GM23338 (cell line): ENCODE measurements around the gene ZNF469. TPM values are rescaled to one million over a fixed set of nuclear protein-coding genes. Genes with fewer than 3 reads are reported as not detected.

Source experiments
- ATAC-seq: fragments of 200-7000 bp; cut with Tn5 transposase; 3 replicates; pipeline ENCODE4 v1.9.1; 2020
- DNase-seq: peaks from one replicate; pipeline ENCODE4 v3.0.0-alpha.2; 2015; ENCODE audit warnings: low spot score
- H2AFZ ChIP-seq: fragments of 200-600 bp; sonication (generic); 2 replicates; pipeline ENCODE4 v1.8.0; 2016; ENCODE audit warnings: antibody characterized with exemption, mild to moderate bottlenecking, moderate library complexity
- H3F3A ChIP-seq: fragments of 200-600 bp; sonication (generic); replicated peaks from 2 replicates; pipeline ENCODE4 v1.8.0; 2017; ENCODE audit warnings: antibody characterized with exemption, mixed run types, low read depth
- H3K27ac ChIP-seq: fragments of 200-600 bp; sonication (generic); 2 replicates; pipeline ENCODE4 v1.6.1; 2016; ENCODE audit warnings: low read depth
- H3K27me3 ChIP-seq: fragments of 200-600 bp; sonication (generic); 2 replicates; pipeline ENCODE4 v1.8.0; 2016; ENCODE audit warnings: mild to moderate bottlenecking, mixed run types, moderate library complexity; ENCODE audit not compliant: insufficient read depth
- H3K36me3 ChIP-seq: fragments of 200-600 bp; sonication (generic); 2 replicates; pipeline ENCODE4 v1.8.0; 2016; ENCODE audit warnings: mild to moderate bottlenecking; ENCODE audit not compliant: insufficient read depth
- H3K4me1 ChIP-seq: fragments of 200-600 bp; sonication (generic); 2 replicates; pipeline ENCODE4 v1.8.0; 2016; ENCODE audit warnings: mild to moderate bottlenecking, moderate library complexity; ENCODE audit not compliant: insufficient read depth
- H3K4me2 ChIP-seq: fragments of 200-600 bp; sonication (generic); 2 replicates; pipeline ENCODE4 v1.7.1; 2017; ENCODE audit warnings: mixed run types
- H3K4me3 ChIP-seq: fragments of 200-600 bp; sonication (generic); 2 replicates; pipeline ENCODE4 v1.6.1; 2016; ENCODE audit warnings: mixed run types
- H3K79me2 ChIP-seq: fragments of 200-600 bp; sonication (generic); replicated peaks from 2 replicates; pipeline ENCODE4 v1.8.0; 2017; ENCODE audit warnings: mild to moderate bottlenecking; ENCODE audit not compliant: insufficient read depth
- H3K9me2 ChIP-seq: fragments of 200-600 bp; sonication (generic); 2 replicates; pipeline ENCODE4 v1.8.0; 2017; ENCODE audit not compliant: insufficient read depth
- H4K20me1 ChIP-seq: fragments of 200-600 bp; sonication (generic); replicated peaks from 2 replicates; pipeline ENCODE4 v1.8.0; 2017; ENCODE audit warnings: mild to moderate bottlenecking; ENCODE audit not compliant: insufficient read depth
- H3K27ac Mint-ChIP-seq: 2 replicates; pipeline ENCODE4 v1.8.0; 2020; ENCODE audit warnings: inconsistent platforms, mild to moderate bottlenecking, moderate library complexity, mixed read lengths
- H3K27me3 Mint-ChIP-seq: 3 replicates; pipeline ENCODE4 v1.8.0; 2022; ENCODE audit warnings: low read depth, mild to moderate bottlenecking, moderate library complexity, mixed read lengths, inconsistent platforms; ENCODE audit not compliant: insufficient read depth, poor library complexity
- H3K36me3 Mint-ChIP-seq: 3 replicates; pipeline ENCODE4 v1.8.0; 2021; ENCODE audit warnings: low read depth, mild to moderate bottlenecking, inconsistent platforms, moderate library complexity, mixed read lengths
- H3K4me1 Mint-ChIP-seq: 3 replicates; pipeline ENCODE4 v1.8.0; 2020; ENCODE audit warnings: mild to moderate bottlenecking, inconsistent platforms, mixed read lengths
- H3K4me3 Mint-ChIP-seq: 3 replicates; pipeline ENCODE4 v1.8.0; 2021; ENCODE audit warnings: moderate library complexity, mild to moderate bottlenecking, inconsistent platforms, mixed read lengths
- H3K9me3 Mint-ChIP-seq: 3 replicates; pipeline ENCODE4 v1.8.0; 2020; ENCODE audit warnings: moderate library complexity, mild to moderate bottlenecking, inconsistent platforms, mixed read lengths
- CREB1 ChIP-seq: fragments of 250-450 bp; sonication (Bioruptor Pico); IDR thresholded peaks from 2 replicates; pipeline ENCODE4 v1.5.0; 2020; ENCODE audit warnings: low read depth, mild to moderate bottlenecking, moderate library complexity
- EZH2 ChIP-seq: fragments of 200-600 bp; sonication (generic); IDR thresholded peaks from one replicate; pipeline ENCODE4 v1.8.0; 2017; ENCODE audit warnings: antibody characterized with exemption, mild to moderate bottlenecking, low read depth; ENCODE audit not compliant: unreplicated experiment
- EZH2phosphoT487 ChIP-seq: fragments of 200-600 bp; sonication (generic); IDR thresholded peaks from one replicate; pipeline ENCODE4 v1.8.1; 2018; ENCODE audit warnings: antibody characterized with exemption; ENCODE audit not compliant: unreplicated experiment
- JUNB ChIP-seq: IDR thresholded peaks from one replicate; pipeline ENCODE4 v1.6.1; 2016; ENCODE audit warnings: antibody characterized with exemption; ENCODE audit not compliant: unreplicated experiment
- NANOG ChIP-seq: IDR thresholded peaks from 2 replicates; pipeline ENCODE4 v1.6.1; 2016; ENCODE audit warnings: antibody characterized with exemption, borderline replicate concordance
- POLR2AphosphoS5 ChIP-seq: IDR thresholded peaks from 2 replicates; pipeline ENCODE4 v1.6.1; 2016; ENCODE audit warnings: antibody characterized with exemption, low read depth
- STAT1 ChIP-seq: IDR thresholded peaks from one replicate; pipeline ENCODE4 v1.6.1; 2016; ENCODE audit warnings: antibody characterized with exemption; ENCODE audit not compliant: unreplicated experiment
- ZNF114 ChIP-seq: fragments of 250-450 bp; sonication (Bioruptor Pico); IDR thresholded peaks from 2 replicates; pipeline ENCODE4 v1.5.0; 2020; ENCODE audit warnings: mild to moderate bottlenecking, moderate library complexity
- ZNF331 ChIP-seq: fragments of 250-450 bp; sonication (Bioruptor Pico); IDR thresholded peaks from 2 replicates; pipeline ENCODE4 v1.5.0; 2020; ENCODE audit warnings: low read depth, mild to moderate bottlenecking, moderate library complexity
- polyA plus RNA-seq: library from polyadenylated mRNA; unstranded; fragments of >200 nt; fragmentation: Nextera tagmentation; extraction: Ambion mirVana; gene quantifications from 2 replicates; pipeline ENCODE4 v1.2.1, GENCODE V29; 2016
- total RNA-seq: library from RNA; depleted of rRNA; stranded (reverse); fragments of >200 nt; shearing (Covaris generic); gene quantifications from 2 replicates; pipeline ENCODE4 v1.2.3, GENCODE V29; 2014
- TF ChIP-seq, protein P1 (sequence below), 2 experiments: fragments of 200-600 bp in 1 of 2; sonication (generic) in 1 of 2; conservative IDR thresholded peaks; 2 replicates each; pipeline versions ENCODE4 v1.5.1 to v1.6.1; 2016 to 2017; ENCODE audit warnings: antibody characterized with exemption in 2 of 2, low read depth in 2 of 2, mild to moderate bottlenecking in 2 of 2, moderate library complexity in 1 of 2
- TF ChIP-seq, protein P2 (sequence below): fragments of 250-450 bp; sonication (Bioruptor Pico); IDR thresholded peaks from 2 replicates; pipeline ENCODE4 v1.5.0; 2020; ENCODE audit warnings: mild to moderate bottlenecking, moderate library complexity
- TF ChIP-seq, protein P3 (sequence below): IDR thresholded peaks from one replicate; pipeline ENCODE4 v1.6.1; 2018; ENCODE audit warnings: antibody characterized with exemption; ENCODE audit not compliant: unreplicated experiment
- TF ChIP-seq, protein P4 (sequence below): IDR thresholded peaks from 2 replicates; pipeline ENCODE4 v1.6.1; 2016; ENCODE audit warnings: antibody characterized with exemption

ZNF469 gene
- total and polyA plus RNA-seq, 2 experiments from 2014 or later: 0.23 to 1.9 TPM

DNA sequence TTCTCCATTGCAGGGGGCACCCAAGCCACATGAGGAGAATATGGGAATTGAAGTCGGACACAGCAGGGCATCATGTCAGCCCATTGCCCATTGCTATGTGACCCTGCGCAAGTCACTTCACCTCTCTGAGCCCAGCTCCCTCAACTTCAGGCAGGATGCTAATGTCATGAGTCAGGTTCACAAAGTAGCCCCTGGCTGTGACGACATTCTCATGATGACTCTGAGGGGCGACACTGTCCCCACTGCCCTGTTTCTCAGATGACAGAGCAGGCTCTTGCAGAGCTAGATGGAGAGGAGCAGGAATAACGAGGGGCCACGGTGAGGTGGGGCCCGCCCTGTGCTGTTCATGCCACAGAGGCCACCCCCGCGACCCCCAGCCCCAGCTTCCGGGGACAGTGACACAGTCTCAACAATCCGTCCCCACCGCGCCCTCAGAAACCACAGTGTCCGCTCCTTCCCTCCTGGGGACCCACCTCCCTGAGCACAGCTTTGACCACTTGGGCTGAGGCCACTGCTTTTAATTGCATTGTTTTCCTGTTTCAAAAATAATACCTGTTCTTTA lies 13.2 kb upstream of the ZNF469 start:
- DNase-seq: no peak
- Histone ChIP-seq H4K20me1 (no peaks in the 10 kb centered on the region), H3K79me2 (no peaks in the 10 kb centered on the region), H2AFZ (no peak overlapping the region), H3K27me3 (no peaks in the 10 kb centered on the region), H3K4me1 (no peaks in the 10 kb centered on the region), H3K4me2 (no peak overlapping the region), H3K9me2 (peaks cover 8% of the 10 kb centered on the region; the same call in 1 of the 2 replicates), H3K36me3 (no peaks in the 10 kb centered on the region), H3K27ac (no peak overlapping the region), H3K4me3 (no peak overlapping the region), H3F3A (no peaks in the 10 kb centered on the region)
- Mint-ChIP-seq H3K27me3 (no peaks in the 10 kb centered on the region), H3K36me3 (no peaks in the 10 kb centered on the region), H3K27ac (no peak overlapping the region), H3K4me3 (no peak overlapping the region), H3K9me3 (peaks cover 2% of the 10 kb centered on the region; the same call in 2 of the 3 replicates), H3K4me1 (no peaks in the 10 kb centered on the region; the same call in 2 of the 3 replicates)
- TF ChIP-seq ZNF331 (CRISPR knock-in tag) (no peak), CREB1 (CRISPR knock-in tag) (no peak), JUNB (no peak), STAT1 (no peak), ZNF114 (CRISPR knock-in tag) (no peak), EZH2 (no peak), EZH2phosphoT487 (no peak), NANOG (no peak), POLR2AphosphoS5 (no peak)
- TF ChIP-seq, protein P1, sequence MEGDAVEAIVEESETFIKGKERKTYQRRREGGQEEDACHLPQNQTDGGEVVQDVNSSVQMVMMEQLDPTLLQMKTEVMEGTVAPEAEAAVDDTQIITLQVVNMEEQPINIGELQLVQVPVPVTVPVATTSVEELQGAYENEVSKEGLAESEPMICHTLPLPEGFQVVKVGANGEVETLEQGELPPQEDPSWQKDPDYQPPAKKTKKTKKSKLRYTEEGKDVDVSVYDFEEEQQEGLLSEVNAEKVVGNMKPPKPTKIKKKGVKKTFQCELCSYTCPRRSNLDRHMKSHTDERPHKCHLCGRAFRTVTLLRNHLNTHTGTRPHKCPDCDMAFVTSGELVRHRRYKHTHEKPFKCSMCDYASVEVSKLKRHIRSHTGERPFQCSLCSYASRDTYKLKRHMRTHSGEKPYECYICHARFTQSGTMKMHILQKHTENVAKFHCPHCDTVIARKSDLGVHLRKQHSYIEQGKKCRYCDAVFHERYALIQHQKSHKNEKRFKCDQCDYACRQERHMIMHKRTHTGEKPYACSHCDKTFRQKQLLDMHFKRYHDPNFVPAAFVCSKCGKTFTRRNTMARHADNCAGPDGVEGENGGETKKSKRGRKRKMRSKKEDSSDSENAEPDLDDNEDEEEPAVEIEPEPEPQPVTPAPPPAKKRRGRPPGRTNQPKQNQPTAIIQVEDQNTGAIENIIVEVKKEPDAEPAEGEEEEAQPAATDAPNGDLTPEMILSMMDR (conservative IDR thresholded peaks at IDR 0.05; ENCODE audit: low read depth in 2 of 2): no peak
- TF ChIP-seq, protein P2, sequence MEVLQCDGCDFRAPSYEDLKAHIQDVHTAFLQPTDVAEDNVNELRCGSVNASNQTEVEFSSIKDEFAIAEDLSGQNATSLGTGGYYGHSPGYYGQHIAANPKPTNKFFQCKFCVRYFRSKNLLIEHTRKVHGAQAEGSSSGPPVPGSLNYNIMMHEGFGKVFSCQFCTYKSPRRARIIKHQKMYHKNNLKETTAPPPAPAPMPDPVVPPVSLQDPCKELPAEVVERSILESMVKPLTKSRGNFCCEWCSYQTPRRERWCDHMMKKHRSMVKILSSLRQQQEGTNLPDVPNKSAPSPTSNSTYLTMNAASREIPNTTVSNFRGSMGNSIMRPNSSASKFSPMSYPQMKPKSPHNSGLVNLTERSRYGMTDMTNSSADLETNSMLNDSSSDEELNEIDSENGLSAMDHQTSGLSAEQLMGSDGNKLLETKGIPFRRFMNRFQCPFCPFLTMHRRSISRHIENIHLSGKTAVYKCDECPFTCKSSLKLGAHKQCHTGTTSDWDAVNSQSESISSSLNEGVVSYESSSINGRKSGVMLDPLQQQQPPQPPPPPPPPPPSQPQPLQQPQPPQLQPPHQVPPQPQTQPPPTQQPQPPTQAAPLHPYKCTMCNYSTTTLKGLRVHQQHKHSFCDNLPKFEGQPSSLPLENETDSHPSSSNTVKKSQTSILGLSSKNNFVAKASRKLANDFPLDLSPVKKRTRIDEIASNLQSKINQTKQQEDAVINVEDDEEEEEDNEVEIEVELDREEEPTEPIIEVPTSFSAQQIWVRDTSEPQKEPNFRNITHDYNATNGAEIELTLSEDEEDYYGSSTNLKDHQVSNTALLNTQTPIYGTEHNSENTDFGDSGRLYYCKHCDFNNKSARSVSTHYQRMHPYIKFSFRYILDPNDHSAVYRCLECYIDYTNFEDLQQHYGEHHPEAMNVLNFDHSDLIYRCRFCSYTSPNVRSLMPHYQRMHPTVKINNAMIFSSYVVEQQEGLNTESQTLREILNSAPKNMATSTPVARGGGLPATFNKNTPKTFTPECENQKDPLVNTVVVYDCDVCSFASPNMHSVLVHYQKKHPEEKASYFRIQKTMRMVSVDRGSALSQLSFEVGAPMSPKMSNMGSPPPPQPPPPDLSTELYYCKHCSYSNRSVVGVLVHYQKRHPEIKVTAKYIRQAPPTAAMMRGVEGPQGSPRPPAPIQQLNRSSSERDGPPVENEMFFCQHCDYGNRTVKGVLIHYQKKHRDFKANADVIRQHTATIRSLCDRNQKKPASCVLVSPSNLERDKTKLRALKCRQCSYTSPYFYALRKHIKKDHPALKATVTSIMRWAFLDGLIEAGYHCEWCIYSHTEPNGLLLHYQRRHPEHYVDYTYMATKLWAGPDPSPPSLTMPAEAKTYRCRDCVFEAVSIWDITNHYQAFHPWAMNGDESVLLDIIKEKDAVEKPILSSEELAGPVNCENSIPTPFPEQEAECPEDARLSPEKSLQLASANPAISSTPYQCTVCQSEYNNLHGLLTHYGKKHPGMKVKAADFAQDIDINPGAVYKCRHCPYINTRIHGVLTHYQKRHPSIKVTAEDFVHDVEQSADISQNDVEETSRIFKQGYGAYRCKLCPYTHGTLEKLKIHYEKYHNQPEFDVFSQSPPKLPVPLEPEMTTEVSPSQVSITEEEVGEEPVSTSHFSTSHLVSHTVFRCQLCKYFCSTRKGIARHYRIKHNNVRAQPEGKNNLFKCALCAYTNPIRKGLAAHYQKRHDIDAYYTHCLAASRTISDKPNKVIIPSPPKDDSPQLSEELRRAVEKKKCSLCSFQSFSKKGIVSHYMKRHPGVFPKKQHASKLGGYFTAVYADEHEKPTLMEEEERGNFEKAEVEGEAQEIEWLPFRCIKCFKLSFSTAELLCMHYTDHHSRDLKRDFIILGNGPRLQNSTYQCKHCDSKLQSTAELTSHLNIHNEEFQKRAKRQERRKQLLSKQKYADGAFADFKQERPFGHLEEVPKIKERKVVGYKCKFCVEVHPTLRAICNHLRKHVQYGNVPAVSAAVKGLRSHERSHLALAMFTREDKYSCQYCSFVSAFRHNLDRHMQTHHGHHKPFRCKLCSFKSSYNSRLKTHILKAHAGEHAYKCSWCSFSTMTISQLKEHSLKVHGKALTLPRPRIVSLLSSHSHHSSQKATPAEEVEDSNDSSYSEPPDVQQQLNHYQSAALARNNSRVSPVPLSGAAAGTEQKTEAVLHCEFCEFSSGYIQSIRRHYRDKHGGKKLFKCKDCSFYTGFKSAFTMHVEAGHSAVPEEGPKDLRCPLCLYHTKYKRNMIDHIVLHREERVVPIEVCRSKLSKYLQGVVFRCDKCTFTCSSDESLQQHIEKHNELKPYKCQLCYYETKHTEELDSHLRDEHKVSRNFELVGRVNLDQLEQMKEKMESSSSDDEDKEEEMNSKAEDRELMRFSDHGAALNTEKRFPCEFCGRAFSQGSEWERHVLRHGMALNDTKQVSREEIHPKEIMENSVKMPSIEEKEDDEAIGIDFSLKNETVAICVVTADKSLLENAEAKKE (CRISPR knock-in tag): no peak
- TF ChIP-seq, protein P3, sequence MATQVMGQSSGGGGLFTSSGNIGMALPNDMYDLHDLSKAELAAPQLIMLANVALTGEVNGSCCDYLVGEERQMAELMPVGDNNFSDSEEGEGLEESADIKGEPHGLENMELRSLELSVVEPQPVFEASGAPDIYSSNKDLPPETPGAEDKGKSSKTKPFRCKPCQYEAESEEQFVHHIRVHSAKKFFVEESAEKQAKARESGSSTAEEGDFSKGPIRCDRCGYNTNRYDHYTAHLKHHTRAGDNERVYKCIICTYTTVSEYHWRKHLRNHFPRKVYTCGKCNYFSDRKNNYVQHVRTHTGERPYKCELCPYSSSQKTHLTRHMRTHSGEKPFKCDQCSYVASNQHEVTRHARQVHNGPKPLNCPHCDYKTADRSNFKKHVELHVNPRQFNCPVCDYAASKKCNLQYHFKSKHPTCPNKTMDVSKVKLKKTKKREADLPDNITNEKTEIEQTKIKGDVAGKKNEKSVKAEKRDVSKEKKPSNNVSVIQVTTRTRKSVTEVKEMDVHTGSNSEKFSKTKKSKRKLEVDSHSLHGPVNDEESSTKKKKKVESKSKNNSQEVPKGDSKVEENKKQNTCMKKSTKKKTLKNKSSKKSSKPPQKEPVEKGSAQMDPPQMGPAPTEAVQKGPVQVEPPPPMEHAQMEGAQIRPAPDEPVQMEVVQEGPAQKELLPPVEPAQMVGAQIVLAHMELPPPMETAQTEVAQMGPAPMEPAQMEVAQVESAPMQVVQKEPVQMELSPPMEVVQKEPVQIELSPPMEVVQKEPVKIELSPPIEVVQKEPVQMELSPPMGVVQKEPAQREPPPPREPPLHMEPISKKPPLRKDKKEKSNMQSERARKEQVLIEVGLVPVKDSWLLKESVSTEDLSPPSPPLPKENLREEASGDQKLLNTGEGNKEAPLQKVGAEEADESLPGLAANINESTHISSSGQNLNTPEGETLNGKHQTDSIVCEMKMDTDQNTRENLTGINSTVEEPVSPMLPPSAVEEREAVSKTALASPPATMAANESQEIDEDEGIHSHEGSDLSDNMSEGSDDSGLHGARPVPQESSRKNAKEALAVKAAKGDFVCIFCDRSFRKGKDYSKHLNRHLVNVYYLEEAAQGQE: no peak
- TF ChIP-seq, protein P4, sequence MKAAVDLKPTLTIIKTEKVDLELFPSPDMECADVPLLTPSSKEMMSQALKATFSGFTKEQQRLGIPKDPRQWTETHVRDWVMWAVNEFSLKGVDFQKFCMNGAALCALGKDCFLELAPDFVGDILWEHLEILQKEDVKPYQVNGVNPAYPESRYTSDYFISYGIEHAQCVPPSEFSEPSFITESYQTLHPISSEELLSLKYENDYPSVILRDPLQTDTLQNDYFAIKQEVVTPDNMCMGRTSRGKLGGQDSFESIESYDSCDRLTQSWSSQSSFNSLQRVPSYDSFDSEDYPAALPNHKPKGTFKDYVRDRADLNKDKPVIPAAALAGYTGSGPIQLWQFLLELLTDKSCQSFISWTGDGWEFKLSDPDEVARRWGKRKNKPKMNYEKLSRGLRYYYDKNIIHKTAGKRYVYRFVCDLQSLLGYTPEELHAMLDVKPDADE: no peak
- ATAC-seq: no peak
